DND-41 (cell line): ENCODE data around the gene CCBE1.

ENCODE experiments used
- ATAC-seq: fragments of 200-7000 bp; cut with Tn5 transposase; 3 replicates; pipeline ENCODE4 v1.9.1; 2021; ENCODE audit warnings: low read depth; ENCODE audit not compliant: insufficient read depth
- DNase-seq: peaks from one replicate; pipeline ENCODE4 v3.0.0-alpha.2; 2020
- H2AFZ ChIP-seq: 2 replicates; pipeline ENCODE4 v1.6.0; 2012; ENCODE audit warnings: low read depth, low read length
- H3K27ac ChIP-seq: 2 replicates; pipeline ENCODE4 v1.5.1; 2012; ENCODE audit warnings: low read length, inconsistent platforms
- H3K27me3 ChIP-seq: fragments of 200-600 bp; sonication (generic); 2 replicates; pipeline ENCODE4 v1.6.0; 2012; ENCODE audit warnings: low read length, mild to moderate bottlenecking, inconsistent platforms; ENCODE audit not compliant: insufficient read depth, poor library complexity
- H3K36me3 ChIP-seq: 2 replicates; pipeline ENCODE4 v1.5.1; 2012; ENCODE audit warnings: low read length, inconsistent platforms; ENCODE audit not compliant: insufficient read depth
- H3K4me1 ChIP-seq: 2 replicates; pipeline ENCODE4 v1.5.1; 2012; ENCODE audit warnings: mild to moderate bottlenecking, low read length; ENCODE audit not compliant: insufficient read depth
- H3K4me2 ChIP-seq: 2 replicates; pipeline ENCODE4 v1.6.0; 2012; ENCODE audit warnings: mild to moderate bottlenecking, moderate library complexity, low read length, inconsistent platforms; ENCODE audit not compliant: insufficient read depth
- H3K4me3 ChIP-seq, 2 experiments: fragments of 200-600 bp in 1 of 2; shearing (Covaris generic) in 1 of 2; 2 replicates each; pipeline ENCODE4 v1.5.1; 2012 to 2016; ENCODE audit warnings: inconsistent platforms in 2 of 2, low read length in 2 of 2, mild to moderate bottlenecking in 2 of 2, low read depth in 1 of 2, moderate library complexity in 1 of 2
- H3K79me2 ChIP-seq: 2 replicates; pipeline ENCODE4 v1.6.0; 2012; ENCODE audit warnings: low read length, inconsistent platforms; ENCODE audit not compliant: insufficient read depth
- H3K9ac ChIP-seq: 2 replicates; pipeline ENCODE4 v1.6.0; 2012; ENCODE audit warnings: low read depth, mild to moderate bottlenecking, inconsistent platforms, low read length, moderate library complexity
- H3K9me3 ChIP-seq: 2 replicates; pipeline ENCODE4 v1.5.1; 2012; ENCODE audit warnings: low read length, moderate library complexity, mild to moderate bottlenecking, inconsistent platforms; ENCODE audit not compliant: insufficient read depth, severe bottlenecking
- H4K20me1 ChIP-seq: 2 replicates; pipeline ENCODE4 v1.6.0; 2012; ENCODE audit warnings: low read length; ENCODE audit not compliant: insufficient read depth
- CTCF ChIP-seq: IDR thresholded peaks from 2 replicates; pipeline ENCODE4 v1.5.1; 2012; ENCODE audit warnings: borderline replicate concordance, low read length, moderate library complexity, mild to moderate bottlenecking; ENCODE audit not compliant: poor library complexity, severe bottlenecking; ENCODE audit errors: extremely low read depth
- EZH2 ChIP-seq: IDR thresholded peaks from 3 replicates; pipeline ENCODE4 v1.6.1; 2012; ENCODE audit warnings: borderline replicate concordance, low read depth, mild to moderate bottlenecking, moderate library complexity, low read length, inconsistent platforms; ENCODE audit not compliant: severe bottlenecking

The CCBE1 gene

GRCh38 chr18:59451963-59452362 lies 245.3 kb downstream of the CCBE1 start:
- Histone ChIP-seq H3K4me3 (no peak overlapping the region), H3K36me3 (no peaks in the 10 kb centered on the region), H3K27me3 (no peaks in the 10 kb centered on the region), H3K79me2 (no peaks in the 10 kb centered on the region), H3K27ac (no peak overlapping the region), H2AFZ (no peak overlapping the region), H4K20me1 (no peaks in the 10 kb centered on the region), H3K9me3 (no peaks in the 10 kb centered on the region), H3K9ac (no peak overlapping the region), H3K4me1 (no peaks in the 10 kb centered on the region), H3K4me2 (no peak overlapping the region)
- DNase-seq (no peak), ATAC-seq (no peak)
- no peak for TF ChIP-seq CTCF
- no peak for TF ChIP-seq EZH2

DNA sequence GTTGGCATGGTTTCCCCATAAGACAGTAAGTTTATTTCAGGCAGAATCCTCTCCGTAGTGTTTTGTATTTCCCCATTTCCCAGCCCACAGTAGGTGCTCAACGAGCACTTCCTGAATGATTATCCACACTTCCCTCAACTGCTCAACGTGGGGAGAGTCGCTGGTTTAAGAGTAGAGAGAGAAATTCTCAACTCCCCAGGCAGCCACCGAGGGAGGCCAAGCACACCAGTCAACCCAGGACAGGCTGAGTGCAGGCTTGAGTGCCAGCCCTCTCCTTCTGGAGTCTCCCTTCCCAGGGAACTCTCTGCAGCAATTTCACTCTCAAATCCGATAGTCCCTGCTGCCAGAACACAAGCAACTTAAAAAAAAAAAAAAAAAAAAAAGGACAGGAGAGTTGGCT lies 246.2 kb downstream of the CCBE1 start:
- Histone ChIP-seq H4K20me1 (no peaks in the 10 kb centered on the region), H3K27ac (no peak overlapping the region), H3K36me3 (no peaks in the 10 kb centered on the region), H2AFZ (no peak overlapping the region), H3K4me1 (no peaks in the 10 kb centered on the region), H3K9ac (no peak overlapping the region), H3K79me2 (no peaks in the 10 kb centered on the region), H3K27me3 (no peaks in the 10 kb centered on the region), H3K4me2 (no peak overlapping the region), H3K9me3 (no peaks in the 10 kb centered on the region), H3K4me3 (no peak overlapping the region)
- ATAC-seq (no peak), DNase-seq (no peak)
- no peak for TF ChIP-seq CTCF
- no peak for TF ChIP-seq EZH2

GRCh38 chr18:59448546-59448945 lies 248.7 kb downstream of the CCBE1 start:
- ATAC-seq, result no peak
- Histone ChIP-seq H3K4me3 (no peak overlapping the region), H3K27me3 (no peaks in the 10 kb centered on the region), H3K27ac (no peak overlapping the region), H3K9me3 (no peaks in the 10 kb centered on the region), H3K79me2 (no peaks in the 10 kb centered on the region), H4K20me1 (no peaks in the 10 kb centered on the region), H3K9ac (no peak overlapping the region), H3K4me2 (no peak overlapping the region), H3K4me1 (no peaks in the 10 kb centered on the region), H2AFZ (no peak overlapping the region), H3K36me3 (no peaks in the 10 kb centered on the region)
- no peak for DNase-seq
- TF ChIP-seq EZH2, result no peak

DNA sequence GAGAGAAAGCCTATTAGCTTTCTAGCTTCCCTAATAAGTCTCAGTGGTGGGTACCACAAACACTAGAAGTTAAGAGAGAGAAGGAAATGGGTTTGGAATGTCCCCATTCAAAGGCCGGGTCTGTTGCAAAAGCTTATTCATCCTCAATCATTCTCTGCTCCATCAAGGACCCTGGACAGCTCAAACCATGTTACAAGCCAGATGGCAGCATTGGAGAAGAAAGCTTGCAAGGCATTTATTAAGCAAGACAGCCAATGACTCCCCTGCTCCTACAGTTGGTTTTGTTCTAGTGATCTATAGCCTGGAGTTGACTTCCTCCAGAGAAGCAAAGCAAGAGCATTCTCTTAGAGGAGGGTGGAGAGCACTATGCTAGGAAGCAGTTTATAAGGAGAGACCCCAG lies 251.2 kb downstream of the CCBE1 start:
- H3K27ac ChIP-seq, result no peak overlapping the region
- no peaks in the 10 kb centered on the region for H3K27me3 ChIP-seq
- DNase-seq, result no peak
- H3K4me3 ChIP-seq, result no peak overlapping the region
- no peaks in the 10 kb centered on the region for H3K36me3 ChIP-seq
- TF ChIP-seq EZH2 (no peak), CTCF (no peak)
- H3K4me2 ChIP-seq, result no peak overlapping the region
- no peak overlapping the region for H2AFZ ChIP-seq
- no peak for ATAC-seq
- H3K9ac ChIP-seq, result no peak overlapping the region
- H3K9me3 ChIP-seq, result no peaks in the 10 kb centered on the region
- H3K79me2 ChIP-seq, result no peaks in the 10 kb centered on the region
- H4K20me1 ChIP-seq, result no peaks in the 10 kb centered on the region
- H3K4me1 ChIP-seq, result no peaks in the 10 kb centered on the region
